WTC11 (cell line): ENCODE measurements around the gene LHPP.

Source experiments
- IRF2 ChIP-seq: sonication (generic); formaldehyde crosslinking; IDR thresholded peaks from 2 replicates; pipeline ENCODE4 v1.8.0; 2022; ENCODE audit warnings: low read depth, missing genetic modification reagents, borderline replicate concordance
- JUN ChIP-seq: sonication (generic); formaldehyde crosslinking; IDR thresholded peaks from 2 replicates; pipeline ENCODE4 v1.8.0; 2023; ENCODE audit warnings: mild to moderate bottlenecking, missing genetic modification reagents
- NFE2L1 ChIP-seq: sonication (generic); formaldehyde crosslinking; IDR thresholded peaks from 2 replicates; pipeline ENCODE4 v1.8.1; 2023; ENCODE audit warnings: missing genetic modification reagents
- TCF7 ChIP-seq: sonication (generic); formaldehyde crosslinking; IDR thresholded peaks from 2 replicates; pipeline ENCODE4 v1.8.0; 2022; ENCODE audit warnings: mild to moderate bottlenecking, low read depth, missing genetic modification reagents, moderate library complexity
- ZNF396 ChIP-seq: fragments of 250-450 bp; sonication (Bioruptor Pico); IDR thresholded peaks from 2 replicates; pipeline ENCODE4 v1.8.0; 2021; ENCODE audit warnings: mild to moderate bottlenecking, moderate library complexity, borderline replicate concordance
- TF ChIP-seq, protein P1 (sequence below): sonication (generic); formaldehyde crosslinking; IDR thresholded peaks from 2 replicates; pipeline ENCODE4 v1.8.0; 2022; ENCODE audit warnings: mild to moderate bottlenecking, missing genetic modification reagents
- TF ChIP-seq, protein P2 (sequence below): fragments of 200-600 bp; IDR thresholded peaks from 2 replicates; pipeline ENCODE4 v1.8.0; 2022; ENCODE audit warnings: antibody characterized with exemption
- TF ChIP-seq, protein P3 (sequence below): sonication (generic); formaldehyde crosslinking; IDR thresholded peaks from 2 replicates; pipeline ENCODE4 v1.8.0; 2022; ENCODE audit warnings: mild to moderate bottlenecking, missing genetic modification reagents
- TF ChIP-seq, protein P4 (sequence below): sonication (generic); formaldehyde crosslinking; IDR thresholded peaks from 2 replicates; pipeline ENCODE4 v1.8.1; 2023; ENCODE audit warnings: mild to moderate bottlenecking, moderate library complexity, missing genetic modification reagents
- TF ChIP-seq, protein P5 (sequence below): sonication (generic); formaldehyde crosslinking; IDR thresholded peaks from 2 replicates; pipeline ENCODE4 v1.8.1; 2023; ENCODE audit warnings: mild to moderate bottlenecking, missing genetic modification reagents, moderate library complexity
- TF ChIP-seq, protein P6 (sequence below): fragments of 250-450 bp; sonication (Bioruptor Pico); IDR thresholded peaks from 2 replicates; pipeline ENCODE4 v1.9.0; 2021; ENCODE audit warnings: mild to moderate bottlenecking, borderline replicate concordance

DNA sequence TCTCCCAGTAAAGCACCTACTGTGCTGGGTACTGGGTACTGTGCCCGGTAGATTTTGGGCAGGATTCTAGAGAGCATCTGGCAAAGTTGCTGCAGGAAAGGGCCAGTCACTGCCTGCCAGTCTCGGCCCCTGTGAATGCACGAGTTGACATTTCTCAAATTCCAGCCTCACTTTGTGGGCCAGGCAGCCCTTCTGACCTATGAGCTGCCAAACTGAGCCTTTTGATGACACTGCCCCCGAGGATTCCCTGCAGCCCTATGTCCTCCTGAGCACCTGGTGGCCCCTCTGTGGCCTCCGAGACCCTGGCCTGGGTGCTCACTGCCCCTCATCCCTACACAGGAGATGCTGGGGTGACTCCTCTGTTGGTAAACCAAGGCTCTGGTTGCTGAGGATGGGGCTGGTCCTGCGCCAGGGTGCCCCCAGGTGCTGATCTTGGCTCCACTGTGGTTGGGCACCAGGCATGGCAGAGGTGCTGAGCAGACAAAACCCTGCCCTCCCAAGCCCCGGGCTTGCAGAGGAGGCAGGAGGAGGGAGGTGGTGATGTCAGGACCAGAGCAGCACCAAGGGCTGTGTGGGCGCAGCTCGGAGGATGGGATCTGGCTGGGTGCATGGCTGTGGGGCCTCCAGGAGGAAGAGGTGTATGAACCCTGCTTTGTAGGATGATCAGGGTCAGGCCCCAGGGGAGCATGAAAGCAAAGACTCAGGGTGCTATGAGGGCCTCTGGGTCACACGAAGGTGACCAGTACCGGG, 16.2 kb downstream of the LHPP start:
- TF ChIP-seq, protein P1, sequence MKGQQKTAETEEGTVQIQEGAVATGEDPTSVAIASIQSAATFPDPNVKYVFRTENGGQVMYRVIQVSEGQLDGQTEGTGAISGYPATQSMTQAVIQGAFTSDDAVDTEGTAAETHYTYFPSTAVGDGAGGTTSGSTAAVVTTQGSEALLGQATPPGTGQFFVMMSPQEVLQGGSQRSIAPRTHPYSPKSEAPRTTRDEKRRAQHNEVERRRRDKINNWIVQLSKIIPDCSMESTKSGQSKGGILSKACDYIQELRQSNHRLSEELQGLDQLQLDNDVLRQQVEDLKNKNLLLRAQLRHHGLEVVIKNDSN: no peak
- TF ChIP-seq, protein P2, sequence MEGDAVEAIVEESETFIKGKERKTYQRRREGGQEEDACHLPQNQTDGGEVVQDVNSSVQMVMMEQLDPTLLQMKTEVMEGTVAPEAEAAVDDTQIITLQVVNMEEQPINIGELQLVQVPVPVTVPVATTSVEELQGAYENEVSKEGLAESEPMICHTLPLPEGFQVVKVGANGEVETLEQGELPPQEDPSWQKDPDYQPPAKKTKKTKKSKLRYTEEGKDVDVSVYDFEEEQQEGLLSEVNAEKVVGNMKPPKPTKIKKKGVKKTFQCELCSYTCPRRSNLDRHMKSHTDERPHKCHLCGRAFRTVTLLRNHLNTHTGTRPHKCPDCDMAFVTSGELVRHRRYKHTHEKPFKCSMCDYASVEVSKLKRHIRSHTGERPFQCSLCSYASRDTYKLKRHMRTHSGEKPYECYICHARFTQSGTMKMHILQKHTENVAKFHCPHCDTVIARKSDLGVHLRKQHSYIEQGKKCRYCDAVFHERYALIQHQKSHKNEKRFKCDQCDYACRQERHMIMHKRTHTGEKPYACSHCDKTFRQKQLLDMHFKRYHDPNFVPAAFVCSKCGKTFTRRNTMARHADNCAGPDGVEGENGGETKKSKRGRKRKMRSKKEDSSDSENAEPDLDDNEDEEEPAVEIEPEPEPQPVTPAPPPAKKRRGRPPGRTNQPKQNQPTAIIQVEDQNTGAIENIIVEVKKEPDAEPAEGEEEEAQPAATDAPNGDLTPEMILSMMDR: no peak
- TF ChIP-seq, protein P3, sequence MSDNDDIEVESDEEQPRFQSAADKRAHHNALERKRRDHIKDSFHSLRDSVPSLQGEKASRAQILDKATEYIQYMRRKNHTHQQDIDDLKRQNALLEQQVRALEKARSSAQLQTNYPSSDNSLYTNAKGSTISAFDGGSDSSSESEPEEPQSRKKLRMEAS (CRISPR knock-in tag): no peak
- TF ChIP-seq TCF7 (CRISPR knock-in tag): no peak
- TF ChIP-seq, protein P4, sequence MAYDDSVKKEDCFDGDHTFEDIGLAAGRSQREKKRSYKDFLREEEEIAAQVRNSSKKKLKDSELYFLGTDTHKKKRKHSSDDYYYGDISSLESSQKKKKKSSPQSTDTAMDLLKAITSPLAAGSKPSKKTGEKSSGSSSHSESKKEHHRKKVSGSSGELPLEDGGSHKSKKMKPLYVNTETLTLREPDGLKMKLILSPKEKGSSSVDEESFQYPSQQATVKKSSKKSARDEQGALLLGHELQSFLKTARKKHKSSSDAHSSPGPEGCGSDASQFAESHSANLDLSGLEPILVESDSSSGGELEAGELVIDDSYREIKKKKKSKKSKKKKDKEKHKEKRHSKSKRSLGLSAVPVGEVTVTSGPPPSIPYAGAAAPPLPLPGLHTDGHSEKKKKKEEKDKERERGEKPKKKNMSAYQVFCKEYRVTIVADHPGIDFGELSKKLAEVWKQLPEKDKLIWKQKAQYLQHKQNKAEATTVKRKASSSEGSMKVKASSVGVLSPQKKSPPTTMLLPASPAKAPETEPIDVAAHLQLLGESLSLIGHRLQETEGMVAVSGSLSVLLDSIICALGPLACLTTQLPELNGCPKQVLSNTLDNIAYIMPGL (CRISPR knock-in tag): no peak
- no peak for TF ChIP-seq NFE2L1 (CRISPR knock-in tag)
- TF ChIP-seq, protein P5, sequence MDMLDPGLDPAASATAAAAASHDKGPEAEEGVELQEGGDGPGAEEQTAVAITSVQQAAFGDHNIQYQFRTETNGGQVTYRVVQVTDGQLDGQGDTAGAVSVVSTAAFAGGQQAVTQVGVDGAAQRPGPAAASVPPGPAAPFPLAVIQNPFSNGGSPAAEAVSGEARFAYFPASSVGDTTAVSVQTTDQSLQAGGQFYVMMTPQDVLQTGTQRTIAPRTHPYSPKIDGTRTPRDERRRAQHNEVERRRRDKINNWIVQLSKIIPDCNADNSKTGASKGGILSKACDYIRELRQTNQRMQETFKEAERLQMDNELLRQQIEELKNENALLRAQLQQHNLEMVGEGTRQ (CRISPR knock-in tag): no peak
- no peak for TF ChIP-seq IRF2 (CRISPR knock-in tag)
- TF ChIP-seq ZNF396 (CRISPR knock-in tag): no peak
- no peak for TF ChIP-seq JUN (CRISPR knock-in tag)
- TF ChIP-seq, protein P6, sequence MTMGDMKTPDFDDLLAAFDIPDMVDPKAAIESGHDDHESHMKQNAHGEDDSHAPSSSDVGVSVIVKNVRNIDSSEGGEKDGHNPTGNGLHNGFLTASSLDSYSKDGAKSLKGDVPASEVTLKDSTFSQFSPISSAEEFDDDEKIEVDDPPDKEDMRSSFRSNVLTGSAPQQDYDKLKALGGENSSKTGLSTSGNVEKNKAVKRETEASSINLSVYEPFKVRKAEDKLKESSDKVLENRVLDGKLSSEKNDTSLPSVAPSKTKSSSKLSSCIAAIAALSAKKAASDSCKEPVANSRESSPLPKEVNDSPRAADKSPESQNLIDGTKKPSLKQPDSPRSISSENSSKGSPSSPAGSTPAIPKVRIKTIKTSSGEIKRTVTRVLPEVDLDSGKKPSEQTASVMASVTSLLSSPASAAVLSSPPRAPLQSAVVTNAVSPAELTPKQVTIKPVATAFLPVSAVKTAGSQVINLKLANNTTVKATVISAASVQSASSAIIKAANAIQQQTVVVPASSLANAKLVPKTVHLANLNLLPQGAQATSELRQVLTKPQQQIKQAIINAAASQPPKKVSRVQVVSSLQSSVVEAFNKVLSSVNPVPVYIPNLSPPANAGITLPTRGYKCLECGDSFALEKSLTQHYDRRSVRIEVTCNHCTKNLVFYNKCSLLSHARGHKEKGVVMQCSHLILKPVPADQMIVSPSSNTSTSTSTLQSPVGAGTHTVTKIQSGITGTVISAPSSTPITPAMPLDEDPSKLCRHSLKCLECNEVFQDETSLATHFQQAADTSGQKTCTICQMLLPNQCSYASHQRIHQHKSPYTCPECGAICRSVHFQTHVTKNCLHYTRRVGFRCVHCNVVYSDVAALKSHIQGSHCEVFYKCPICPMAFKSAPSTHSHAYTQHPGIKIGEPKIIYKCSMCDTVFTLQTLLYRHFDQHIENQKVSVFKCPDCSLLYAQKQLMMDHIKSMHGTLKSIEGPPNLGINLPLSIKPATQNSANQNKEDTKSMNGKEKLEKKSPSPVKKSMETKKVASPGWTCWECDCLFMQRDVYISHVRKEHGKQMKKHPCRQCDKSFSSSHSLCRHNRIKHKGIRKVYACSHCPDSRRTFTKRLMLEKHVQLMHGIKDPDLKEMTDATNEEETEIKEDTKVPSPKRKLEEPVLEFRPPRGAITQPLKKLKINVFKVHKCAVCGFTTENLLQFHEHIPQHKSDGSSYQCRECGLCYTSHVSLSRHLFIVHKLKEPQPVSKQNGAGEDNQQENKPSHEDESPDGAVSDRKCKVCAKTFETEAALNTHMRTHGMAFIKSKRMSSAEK (CRISPR knock-in tag): no peak
